ENCODE measurements around the gene ABCB9.
"Not testable (repeated sequence)": the region's sequence is repeated elsewhere in the genome, so short reads cannot be mapped to it uniquely, and the experiment has no call there.

The ABCB9 gene

DNA sequence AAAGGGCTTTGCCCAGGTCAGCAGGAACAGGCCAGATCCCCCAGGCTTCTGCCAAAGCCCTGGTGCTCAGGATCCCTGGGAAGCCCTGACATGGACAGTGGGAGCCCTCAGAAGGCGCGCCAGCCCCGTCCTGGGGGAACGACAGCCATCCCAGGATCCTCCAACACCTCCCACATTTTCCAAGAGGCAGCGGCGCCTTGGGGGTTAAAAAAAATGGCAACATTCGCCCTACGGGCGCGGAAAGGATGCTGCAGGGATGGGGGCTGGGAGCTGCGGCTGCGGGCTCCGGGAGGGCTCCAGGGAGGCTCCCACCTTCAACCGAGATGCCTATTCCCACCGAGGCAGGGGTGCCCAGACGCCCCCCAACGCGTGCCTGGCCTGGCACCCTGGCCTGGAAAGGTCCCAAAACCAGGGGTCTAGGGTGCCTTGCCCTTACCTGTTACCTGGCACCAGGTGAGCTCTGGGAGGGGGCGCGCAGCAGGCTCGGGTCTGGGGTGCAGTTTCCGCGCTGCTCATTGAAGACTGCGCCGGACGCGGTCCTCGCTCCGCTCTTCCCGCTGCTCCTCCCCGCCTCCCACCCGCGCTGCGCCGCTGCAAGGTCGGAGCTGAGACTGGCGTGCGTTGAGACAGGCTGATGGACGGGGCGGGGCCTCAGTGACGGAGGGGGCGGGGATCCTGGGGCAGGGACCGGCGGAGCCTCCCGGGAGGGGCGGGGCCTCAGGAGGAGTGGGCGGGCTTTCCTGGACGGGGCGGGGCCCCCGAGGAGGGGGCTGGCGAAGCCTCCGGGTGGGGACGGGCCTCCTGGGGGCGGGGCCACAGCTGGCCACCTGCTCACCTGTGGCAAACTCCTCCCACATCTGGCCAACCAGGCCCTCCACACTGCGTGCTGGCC lies at the start of gene ABCB9:
Gene ABCB9 (minus strand): TSS at position 613 of the 892 bp plus-strand sequence. CDS start 6,228 bp downstream, outside the sequence.
- H3K4me3 ChIP-seq (ENCODE audit: low read length), result peak within 1 kb of the TSS; percentile 49; the same call in 1 of the 2 replicates
- no peak for TF ChIP-seq ZNF274 (IDR thresholded peaks at IDR 0.05; ENCODE audit: low read depth, low read length)

DNA sequence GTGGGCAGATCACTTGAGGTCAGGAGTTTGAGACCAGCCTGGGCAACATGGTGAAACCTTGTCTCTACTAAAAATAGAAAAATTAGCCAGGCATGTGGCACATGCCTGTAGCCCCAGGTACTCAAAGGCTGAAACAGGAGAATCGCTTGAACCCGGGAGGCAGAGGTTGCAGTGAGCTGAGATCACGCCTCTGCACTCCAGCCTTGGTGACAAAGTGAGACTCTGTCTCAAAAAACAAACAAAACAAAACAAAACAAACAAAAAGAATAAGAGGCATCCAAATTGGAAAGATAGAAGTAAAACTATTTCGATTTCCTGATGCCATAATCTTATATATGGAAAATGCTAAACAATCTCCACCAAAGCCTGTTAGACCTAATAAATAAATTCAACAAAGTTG lies 48.2 kb upstream of the ABCB9 start:
- H3K4me3 ChIP-seq (ENCODE audit: low read length), result not testable (repeated sequence)

DNA sequence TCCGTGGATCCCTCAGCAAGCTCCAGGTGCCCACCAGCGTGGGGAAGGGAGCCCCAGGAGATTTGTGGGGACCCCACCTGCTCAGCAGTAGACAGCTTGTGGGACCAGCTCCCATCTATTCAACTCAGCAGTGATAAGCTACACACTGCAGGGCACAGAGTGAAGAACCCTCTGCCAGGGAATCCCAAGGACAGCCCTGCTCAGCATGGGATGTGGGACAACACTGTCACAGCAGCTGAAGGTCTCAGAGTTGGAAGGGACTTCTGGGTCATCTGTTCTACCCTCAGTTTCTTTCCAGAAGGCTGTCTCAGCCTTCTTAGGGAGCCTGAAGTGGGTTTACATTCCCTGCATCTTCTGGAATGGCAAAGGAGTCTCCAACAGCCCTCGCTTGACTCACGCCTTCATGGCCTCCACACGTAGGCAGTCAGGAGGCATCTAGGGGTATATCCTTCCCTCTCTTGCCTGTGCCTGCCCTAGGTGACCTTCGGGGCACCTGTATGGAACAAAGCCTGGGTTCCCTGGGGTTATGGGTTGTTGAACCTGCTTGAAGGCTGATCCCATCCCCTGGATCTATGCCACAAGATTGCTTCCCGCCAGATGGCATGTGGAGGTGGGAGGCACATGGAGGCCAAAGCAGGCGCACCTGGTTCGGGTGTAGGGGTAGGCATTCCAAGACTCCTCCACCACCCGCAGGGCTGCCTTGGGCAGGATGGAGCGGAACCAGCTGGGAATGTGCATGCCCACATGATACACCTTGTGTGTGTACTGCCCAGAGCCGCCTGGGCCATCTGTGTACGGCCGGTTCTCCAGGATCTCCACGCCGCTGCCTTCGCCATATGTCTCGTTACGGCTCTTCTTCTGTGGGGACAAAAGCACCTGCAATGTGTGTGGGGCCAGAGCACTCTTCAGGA lies 47.2 kb upstream of the ABCB9 start:
- TF ChIP-seq ZNF274 (IDR thresholded peaks at IDR 0.05; ENCODE audit: low read depth, low read length), result no peak
- no peak overlapping the region for H3K4me3 ChIP-seq (ENCODE audit: low read length)

DNA sequence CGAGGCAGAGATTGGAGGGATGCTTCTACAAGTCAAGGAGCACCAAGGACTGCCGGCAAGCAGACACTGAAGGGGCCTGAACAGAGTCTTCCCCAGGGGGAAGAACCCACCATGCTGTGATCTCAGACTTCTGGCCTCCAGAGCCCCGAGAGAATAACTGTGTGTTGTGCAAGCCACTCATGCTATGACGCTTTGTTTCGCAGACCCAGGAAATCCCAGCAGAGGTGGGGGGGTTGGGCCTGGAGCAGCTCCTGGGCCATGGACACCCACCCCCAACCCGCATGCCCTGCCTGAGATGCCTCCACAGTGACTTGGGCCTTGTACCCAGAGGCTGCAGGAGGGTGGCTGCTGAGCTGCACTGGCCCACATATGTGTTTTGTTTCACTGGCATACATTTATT lies 45.4 kb upstream of the ABCB9 start:
- no peak for TF ChIP-seq ZNF274 (IDR thresholded peaks at IDR 0.05; ENCODE audit: low read depth, low read length)
- H3K4me3 ChIP-seq (ENCODE audit: low read length), result no peak overlapping the region

DNA sequence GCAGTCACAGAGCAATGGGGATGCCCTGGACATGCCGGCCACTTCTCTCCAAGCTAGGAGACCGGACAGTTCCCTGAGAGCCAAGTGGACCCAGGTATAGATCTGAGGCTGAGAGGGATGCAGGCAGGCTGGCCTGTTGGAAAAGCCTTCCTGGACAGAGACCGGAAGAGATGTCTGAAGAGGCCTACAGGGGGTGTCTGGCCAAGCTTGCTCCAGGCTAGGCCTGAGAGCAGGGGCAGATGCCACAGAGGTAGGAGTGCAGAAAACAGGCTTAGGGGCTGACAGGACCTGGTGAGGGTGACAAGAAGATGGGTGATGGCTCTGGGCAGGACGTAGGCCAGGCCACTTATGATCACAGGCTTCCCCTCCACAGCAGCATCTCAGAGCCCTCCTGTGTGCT lies 44.4 kb upstream of the ABCB9 start:
- no peak overlapping the region for H3K4me3 ChIP-seq (ENCODE audit: low read length)
- TF ChIP-seq ZNF274 (IDR thresholded peaks at IDR 0.05; ENCODE audit: low read depth, low read length), result no peak

DNA sequence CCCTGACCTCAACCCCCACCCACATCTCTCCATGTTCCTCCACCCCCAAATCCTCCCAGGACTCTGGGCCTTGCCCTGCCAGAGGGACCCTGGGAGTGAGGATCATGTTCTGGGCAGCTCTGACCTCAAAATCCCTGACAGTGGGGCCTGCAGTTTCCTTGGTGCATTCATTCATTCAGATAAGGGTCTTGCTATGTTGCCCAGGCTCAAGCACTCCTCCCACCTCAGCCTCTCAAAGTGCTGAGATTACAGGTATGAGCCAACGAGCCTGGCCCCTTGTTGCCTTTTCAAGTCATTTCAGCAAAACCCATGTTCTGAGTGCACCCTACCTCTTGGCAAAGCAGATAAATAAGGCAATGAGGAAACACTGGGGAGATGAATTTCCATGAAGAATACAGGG lies 43.8 kb upstream of the ABCB9 start:
- H3K4me3 ChIP-seq (ENCODE audit: low read length), result no peak overlapping the region
- TF ChIP-seq ZNF274 (IDR thresholded peaks at IDR 0.05; ENCODE audit: low read depth, low read length), result no peak

DNA sequence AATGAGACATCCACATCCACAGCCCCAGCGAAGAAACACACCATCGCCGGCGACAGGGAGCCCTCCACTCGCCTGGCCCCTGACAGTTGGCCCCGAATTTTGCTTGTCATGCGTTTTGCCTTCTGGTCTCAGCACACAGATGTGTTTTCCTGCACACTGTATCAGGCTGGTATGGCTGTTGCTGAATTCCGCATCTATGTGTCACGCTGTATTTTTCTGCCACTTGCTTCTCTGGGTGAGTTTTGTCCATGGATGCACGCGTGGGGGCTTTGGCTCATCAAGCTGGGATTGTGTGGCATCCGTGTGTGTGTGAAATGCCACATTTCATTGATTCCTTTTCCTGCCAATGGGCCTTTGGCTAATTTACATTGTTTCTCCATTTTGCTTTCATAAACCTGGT lies 40.7 kb upstream of the ABCB9 start:
- H3K4me3 ChIP-seq (ENCODE audit: low read length), result no peak overlapping the region
- TF ChIP-seq ZNF274 (IDR thresholded peaks at IDR 0.05; ENCODE audit: low read depth, low read length), result no peak

DNA sequence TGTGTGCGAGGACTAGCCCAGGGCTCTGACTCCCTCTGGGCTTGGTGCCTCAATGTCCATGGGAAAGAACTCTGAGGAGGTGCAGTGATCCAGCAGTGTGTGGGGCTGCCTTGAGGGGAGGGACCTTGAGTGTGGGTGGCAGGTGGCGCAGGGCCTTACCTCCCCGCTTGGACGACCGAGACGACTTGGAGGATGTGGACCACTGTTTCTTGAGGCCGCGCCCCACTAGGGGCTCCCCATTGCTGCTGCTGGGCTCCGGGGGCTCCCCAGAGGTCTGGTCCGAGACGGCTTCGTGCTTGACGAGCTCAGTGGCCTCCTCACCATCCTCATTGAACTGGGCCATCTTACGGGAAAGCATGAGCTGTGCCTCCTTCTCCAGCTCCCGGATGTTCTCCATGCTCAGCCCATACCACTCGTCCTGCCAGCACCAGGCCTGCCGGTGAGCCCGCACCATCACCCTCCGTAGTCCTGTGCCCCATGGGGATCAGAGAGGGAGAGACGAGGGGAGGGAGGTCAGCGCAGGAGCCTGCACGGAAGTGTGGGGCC lies 38.9 kb upstream of the ABCB9 start:
- TF ChIP-seq ZNF274 (IDR thresholded peaks at IDR 0.05; ENCODE audit: low read depth, low read length), result no peak

DNA sequence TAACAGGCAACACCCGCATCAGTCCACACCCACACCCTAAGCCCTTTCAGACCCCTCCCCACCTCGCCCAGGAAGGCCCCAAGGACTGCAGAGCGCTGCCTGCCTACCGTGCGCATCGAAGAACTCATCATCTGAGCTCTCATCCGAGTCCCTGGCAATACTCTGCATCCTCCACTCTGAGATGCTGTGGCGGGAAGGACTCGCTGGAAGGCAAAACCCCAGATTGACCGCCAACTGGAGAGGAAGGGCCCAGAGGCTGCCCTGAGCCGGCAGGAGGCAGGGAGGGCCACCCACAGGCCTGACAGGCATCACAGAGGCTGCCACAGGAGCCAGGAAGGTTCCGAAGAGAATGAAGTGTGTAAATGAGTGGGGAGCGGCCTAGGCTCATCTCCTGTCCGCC lies 38.0 kb upstream of the ABCB9 start:
- TF ChIP-seq ZNF274 (IDR thresholded peaks at IDR 0.05; ENCODE audit: low read depth, low read length), result no peak
- no peak overlapping the region for H3K4me3 ChIP-seq (ENCODE audit: low read length)

More for the DNA sequence above, 38.9 kb upstream of the ABCB9 start:
- no peak overlapping the region for H3K4me3 ChIP-seq (ENCODE audit: low read length)

DNA sequence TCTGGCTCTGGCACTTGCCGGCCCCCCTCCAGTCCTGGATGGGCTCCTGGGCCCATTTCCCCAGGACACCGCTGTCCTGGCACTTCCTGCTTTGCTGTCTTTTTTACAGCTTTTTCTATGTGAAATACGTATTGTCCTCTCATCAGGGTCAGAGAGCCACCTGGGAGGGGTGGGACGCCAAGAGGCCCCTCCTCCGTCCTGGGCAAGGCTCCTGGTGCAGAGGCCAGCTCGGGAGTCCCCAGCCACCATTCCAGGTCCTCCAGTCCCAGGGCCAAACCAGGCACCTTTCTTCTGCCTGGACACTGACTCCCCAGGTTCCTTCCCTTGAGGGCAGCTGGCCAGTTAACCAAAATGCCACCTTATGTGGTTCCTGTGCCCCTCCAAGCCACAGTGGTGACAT lies 37.0 kb upstream of the ABCB9 start:
- no peak overlapping the region for H3K4me3 ChIP-seq (ENCODE audit: low read length)
- no peak for TF ChIP-seq ZNF274 (IDR thresholded peaks at IDR 0.05; ENCODE audit: low read depth, low read length)

DNA sequence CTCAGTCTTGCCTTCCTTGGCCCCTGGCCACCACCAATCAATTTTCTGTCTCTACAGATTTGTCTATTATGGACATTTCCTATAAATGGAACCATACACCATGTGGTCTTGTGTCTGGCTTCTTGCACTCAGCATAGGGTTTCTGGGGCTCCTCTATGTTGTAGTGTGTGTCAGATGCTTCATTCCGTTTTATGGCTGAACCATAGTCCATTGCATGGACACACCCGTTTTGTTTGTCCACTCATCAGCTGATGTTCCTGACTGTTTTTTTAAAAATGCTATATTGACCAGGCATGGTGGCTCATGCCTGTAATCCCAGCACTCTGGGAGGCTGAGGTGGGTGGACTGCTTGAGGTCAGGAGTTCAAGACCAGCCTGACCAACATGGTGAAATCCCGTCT lies 35.2 kb upstream of the ABCB9 start:
- no peak for TF ChIP-seq ZNF274 (IDR thresholded peaks at IDR 0.05; ENCODE audit: low read depth, low read length)

DNA sequence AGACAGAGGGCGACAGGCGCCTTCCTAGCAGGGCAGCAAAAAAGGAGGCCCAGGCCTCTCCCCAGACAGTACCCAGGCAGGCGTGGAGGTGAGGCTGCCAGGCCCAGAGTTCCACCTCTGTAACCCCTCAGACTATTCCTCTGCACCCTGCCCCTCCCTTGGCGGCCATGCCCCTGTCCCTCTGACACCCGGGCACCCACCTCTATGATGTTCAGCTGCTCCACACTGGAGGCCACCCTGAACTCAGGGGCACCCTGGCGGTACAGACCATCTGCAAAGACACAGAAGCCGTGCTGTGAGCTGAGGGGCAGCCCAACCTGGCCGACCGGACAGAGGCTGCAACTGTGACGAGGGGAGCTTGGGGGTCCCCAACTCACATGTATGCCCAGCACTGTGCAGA lies 34.3 kb upstream of the ABCB9 start:
- TF ChIP-seq ZNF274 (IDR thresholded peaks at IDR 0.05; ENCODE audit: low read depth, low read length), result no peak

More for the DNA sequence above, 35.2 kb upstream of the ABCB9 start:
- no peak overlapping the region for H3K4me3 ChIP-seq (ENCODE audit: low read length)

DNA sequence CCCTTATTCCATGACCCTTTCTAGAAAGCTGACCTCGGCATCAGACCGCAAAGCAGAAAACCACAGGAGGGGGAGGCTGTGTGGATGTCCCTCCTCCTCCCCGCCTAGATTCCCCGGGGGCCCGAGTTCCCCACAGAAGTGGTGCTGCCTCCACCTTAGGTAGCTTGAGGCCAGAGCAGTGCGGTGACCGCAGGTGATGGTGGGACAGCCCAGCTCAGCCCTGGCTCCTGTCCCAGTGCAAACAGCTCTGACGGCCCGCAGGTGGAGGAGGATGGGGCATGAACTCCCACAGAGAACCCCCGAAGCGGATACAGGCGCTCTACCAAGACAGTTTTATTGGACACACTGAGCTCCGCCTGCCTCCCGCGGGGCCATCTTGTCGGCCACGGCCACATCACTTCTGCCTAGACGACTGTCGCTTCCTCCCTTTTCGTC lies 33.7 kb upstream of the ABCB9 start:
- no peak overlapping the region for H3K4me3 ChIP-seq (ENCODE audit: low read length)
- TF ChIP-seq ZNF274 (IDR thresholded peaks at IDR 0.05; ENCODE audit: low read depth, low read length), result no peak

More for the DNA sequence above, 34.3 kb upstream of the ABCB9 start:
- H3K4me3 ChIP-seq (ENCODE audit: low read length), result no peak overlapping the region

DNA sequence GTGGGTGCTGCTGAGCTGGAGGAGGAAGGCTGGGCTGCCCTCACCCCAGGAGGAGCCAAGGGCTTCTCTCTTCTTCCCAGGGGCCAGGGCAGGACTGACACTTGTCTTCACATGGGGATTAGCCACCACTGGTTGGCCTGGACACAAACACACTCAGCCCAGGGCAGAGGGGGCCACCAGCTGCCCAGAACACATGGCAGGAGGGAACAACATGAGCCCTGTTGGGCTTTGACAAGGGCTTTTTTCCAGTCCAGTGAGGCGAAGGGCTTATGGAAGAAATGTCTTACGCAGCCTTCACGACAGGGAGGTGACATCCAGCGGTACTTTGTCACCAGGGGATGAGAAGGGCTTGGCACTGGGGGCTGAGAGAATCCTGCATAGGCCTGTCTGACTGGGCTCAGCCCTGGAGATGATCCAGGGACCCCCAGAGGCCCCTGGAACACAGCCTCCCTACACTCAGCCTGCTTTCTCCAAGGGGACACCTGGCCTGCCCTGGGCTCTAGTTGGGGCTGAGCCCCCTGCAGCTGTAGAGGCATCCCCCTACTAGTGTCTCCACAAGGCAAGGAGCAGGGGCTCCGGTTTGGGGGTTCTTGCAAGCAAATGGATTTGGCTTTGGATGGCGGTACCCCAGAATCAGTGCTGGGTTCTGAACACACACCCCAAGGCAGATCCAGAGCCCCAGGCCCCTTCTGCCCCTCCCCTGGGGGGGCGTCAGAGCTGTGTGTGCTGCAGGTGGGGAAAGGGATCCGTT lies 33.1 kb upstream of the ABCB9 start:
- H3K4me3 ChIP-seq (ENCODE audit: low read length), result no peak overlapping the region
- TF ChIP-seq ZNF274 (IDR thresholded peaks at IDR 0.05; ENCODE audit: low read depth, low read length), result no peak

Data from GM08714 (cell line).